GM23338 (cell line): Measurements from ENCODE around the gene CCN2. TPM values are rescaled to one million over a fixed set of nuclear protein-coding genes. Genes with fewer than 3 reads are reported as not detected.

ENCODE experiments used
- ATAC-seq: fragments of 200-7000 bp; cut with Tn5 transposase; 3 replicates; pipeline ENCODE4 v1.9.1; 2020
- DNase-seq: peaks from one replicate; pipeline ENCODE4 v3.0.0-alpha.2; 2015; ENCODE audit warnings: low spot score
- H2AFZ ChIP-seq: fragments of 200-600 bp; sonication (generic); 2 replicates; pipeline ENCODE4 v1.8.0; 2016; ENCODE audit warnings: antibody characterized with exemption, mild to moderate bottlenecking, moderate library complexity
- H3F3A ChIP-seq: fragments of 200-600 bp; sonication (generic); replicated peaks from 2 replicates; pipeline ENCODE4 v1.8.0; 2017; ENCODE audit warnings: antibody characterized with exemption, mixed run types, low read depth
- H3K27ac ChIP-seq: fragments of 200-600 bp; sonication (generic); 2 replicates; pipeline ENCODE4 v1.6.1; 2016; ENCODE audit warnings: low read depth
- H3K27me3 ChIP-seq: fragments of 200-600 bp; sonication (generic); 2 replicates; pipeline ENCODE4 v1.8.0; 2016; ENCODE audit warnings: mild to moderate bottlenecking, mixed run types, moderate library complexity; ENCODE audit not compliant: insufficient read depth
- H3K36me3 ChIP-seq: fragments of 200-600 bp; sonication (generic); 2 replicates; pipeline ENCODE4 v1.8.0; 2016; ENCODE audit warnings: mild to moderate bottlenecking; ENCODE audit not compliant: insufficient read depth
- H3K4me1 ChIP-seq: fragments of 200-600 bp; sonication (generic); 2 replicates; pipeline ENCODE4 v1.8.0; 2016; ENCODE audit warnings: mild to moderate bottlenecking, moderate library complexity; ENCODE audit not compliant: insufficient read depth
- H3K4me2 ChIP-seq: fragments of 200-600 bp; sonication (generic); 2 replicates; pipeline ENCODE4 v1.7.1; 2017; ENCODE audit warnings: mixed run types
- H3K4me3 ChIP-seq: fragments of 200-600 bp; sonication (generic); 2 replicates; pipeline ENCODE4 v1.6.1; 2016; ENCODE audit warnings: mixed run types
- H3K79me2 ChIP-seq: fragments of 200-600 bp; sonication (generic); replicated peaks from 2 replicates; pipeline ENCODE4 v1.8.0; 2017; ENCODE audit warnings: mild to moderate bottlenecking; ENCODE audit not compliant: insufficient read depth
- H3K9me2 ChIP-seq: fragments of 200-600 bp; sonication (generic); 2 replicates; pipeline ENCODE4 v1.8.0; 2017; ENCODE audit not compliant: insufficient read depth
- H4K20me1 ChIP-seq: fragments of 200-600 bp; sonication (generic); replicated peaks from 2 replicates; pipeline ENCODE4 v1.8.0; 2017; ENCODE audit warnings: mild to moderate bottlenecking; ENCODE audit not compliant: insufficient read depth
- H3K27ac Mint-ChIP-seq: 2 replicates; pipeline ENCODE4 v1.8.0; 2020; ENCODE audit warnings: inconsistent platforms, mild to moderate bottlenecking, moderate library complexity, mixed read lengths
- H3K27me3 Mint-ChIP-seq: 3 replicates; pipeline ENCODE4 v1.8.0; 2022; ENCODE audit warnings: low read depth, mild to moderate bottlenecking, moderate library complexity, mixed read lengths, inconsistent platforms; ENCODE audit not compliant: insufficient read depth, poor library complexity
- H3K36me3 Mint-ChIP-seq: 3 replicates; pipeline ENCODE4 v1.8.0; 2021; ENCODE audit warnings: low read depth, mild to moderate bottlenecking, inconsistent platforms, moderate library complexity, mixed read lengths
- H3K4me1 Mint-ChIP-seq: 3 replicates; pipeline ENCODE4 v1.8.0; 2020; ENCODE audit warnings: mild to moderate bottlenecking, inconsistent platforms, mixed read lengths
- H3K4me3 Mint-ChIP-seq: 3 replicates; pipeline ENCODE4 v1.8.0; 2021; ENCODE audit warnings: moderate library complexity, mild to moderate bottlenecking, inconsistent platforms, mixed read lengths
- H3K9me3 Mint-ChIP-seq: 3 replicates; pipeline ENCODE4 v1.8.0; 2020; ENCODE audit warnings: moderate library complexity, mild to moderate bottlenecking, inconsistent platforms, mixed read lengths
- CREB1 ChIP-seq: fragments of 250-450 bp; sonication (Bioruptor Pico); IDR thresholded peaks from 2 replicates; pipeline ENCODE4 v1.5.0; 2020; ENCODE audit warnings: low read depth, mild to moderate bottlenecking, moderate library complexity
- ETS1 ChIP-seq: IDR thresholded peaks from 2 replicates; pipeline ENCODE4 v1.6.1; 2016; ENCODE audit warnings: antibody characterized with exemption
- EZH2phosphoT487 ChIP-seq: fragments of 200-600 bp; sonication (generic); IDR thresholded peaks from one replicate; pipeline ENCODE4 v1.8.1; 2018; ENCODE audit warnings: antibody characterized with exemption; ENCODE audit not compliant: unreplicated experiment
- NANOG ChIP-seq: IDR thresholded peaks from 2 replicates; pipeline ENCODE4 v1.6.1; 2016; ENCODE audit warnings: antibody characterized with exemption, borderline replicate concordance
- POLR2AphosphoS5 ChIP-seq: IDR thresholded peaks from 2 replicates; pipeline ENCODE4 v1.6.1; 2016; ENCODE audit warnings: antibody characterized with exemption, low read depth
- REST ChIP-seq: IDR thresholded peaks from one replicate; pipeline ENCODE4 v1.6.1; 2018; ENCODE audit warnings: antibody characterized with exemption; ENCODE audit not compliant: unreplicated experiment
- STAT1 ChIP-seq: IDR thresholded peaks from one replicate; pipeline ENCODE4 v1.6.1; 2016; ENCODE audit warnings: antibody characterized with exemption; ENCODE audit not compliant: unreplicated experiment
- ZNF462 ChIP-seq: fragments of 250-450 bp; sonication (Bioruptor Pico); IDR thresholded peaks from 2 replicates; pipeline ENCODE4 v1.5.0; 2020; ENCODE audit warnings: mild to moderate bottlenecking, moderate library complexity
- polyA plus RNA-seq: library from polyadenylated mRNA; unstranded; fragments of >200 nt; fragmentation: Nextera tagmentation; extraction: Ambion mirVana; gene quantifications from 2 replicates; pipeline ENCODE4 v1.2.1, GENCODE V29; 2016
- total RNA-seq: library from RNA; depleted of rRNA; stranded (reverse); fragments of >200 nt; shearing (Covaris generic); gene quantifications from 2 replicates; pipeline ENCODE4 v1.2.3, GENCODE V29; 2014

CCN2 gene
- total and polyA plus RNA-seq, 2 experiments from 2014 or later = 128 to 159 TPM

- Mint-ChIP-seq H3K4me3 (no peak overlapping the region), H3K27ac (no peak overlapping the region), H3K36me3 (peaks cover 60% of the 10 kb centered on the region), H3K27me3 (peaks cover 8% of the 10 kb centered on the region), H3K9me3 (peaks cover 52% of the 10 kb centered on the region), H3K4me1 (peaks cover 11% of the 10 kb centered on the region; the same call in 1 of the 3 replicates)
- Histone ChIP-seq H3K27me3 (no peaks in the 10 kb centered on the region), H4K20me1 (peaks cover 11% of the 10 kb centered on the region; the same call in 1 of the 2 replicates), H3K4me3 (no peak overlapping the region), H3K79me2 (no peaks in the 10 kb centered on the region), H2AFZ (no peak overlapping the region), H3K36me3 (peaks cover 31% of the 10 kb centered on the region), H3F3A (peaks cover 49% of the 10 kb centered on the region), H3K4me1 (no peaks in the 10 kb centered on the region), H3K4me2 (no peak overlapping the region), H3K27ac (no peak overlapping the region), H3K9me2 (no peaks in the 10 kb centered on the region)
- TF ChIP-seq CREB1 (CRISPR knock-in tag) (no peak), POLR2AphosphoS5 (peak; percentile 77), STAT1 (no peak), NANOG (no peak), REST (no peak), ZNF462 (CRISPR knock-in tag) (no peak), EZH2phosphoT487 (no peak), ETS1 (no peak)
- ATAC-seq = peak; percentile 9; the same call in 2 of the 3 replicates
- no peak for DNase-seq
Observed at GRCh38 chr6:131918650-131919355, 32.4 kb downstream of the CCN2 start.
